Neural progenitor cell (in vitro differentiated cells): ENCODE results near the gene SHROOM1.
"Not testable (repeated sequence)": the region's sequence is repeated elsewhere in the genome, so short reads cannot be mapped to it uniquely, and the experiment has no call there.

Experiments
- EZH2phosphoT487 ChIP-seq: fragments of 200-600 bp; sonication (generic); IDR thresholded peaks from 2 replicates; pipeline ENCODE4 v1.6.1; 2017; ENCODE audit warnings: antibody characterized with exemption
- TF ChIP-seq, protein P1 (sequence below): fragments of 200-600 bp; sonication (generic); IDR thresholded peaks from 2 replicates; pipeline ENCODE4 v1.5.1; 2017; ENCODE audit warnings: antibody characterized with exemption, mild to moderate bottlenecking

- TF ChIP-seq, protein P1, sequence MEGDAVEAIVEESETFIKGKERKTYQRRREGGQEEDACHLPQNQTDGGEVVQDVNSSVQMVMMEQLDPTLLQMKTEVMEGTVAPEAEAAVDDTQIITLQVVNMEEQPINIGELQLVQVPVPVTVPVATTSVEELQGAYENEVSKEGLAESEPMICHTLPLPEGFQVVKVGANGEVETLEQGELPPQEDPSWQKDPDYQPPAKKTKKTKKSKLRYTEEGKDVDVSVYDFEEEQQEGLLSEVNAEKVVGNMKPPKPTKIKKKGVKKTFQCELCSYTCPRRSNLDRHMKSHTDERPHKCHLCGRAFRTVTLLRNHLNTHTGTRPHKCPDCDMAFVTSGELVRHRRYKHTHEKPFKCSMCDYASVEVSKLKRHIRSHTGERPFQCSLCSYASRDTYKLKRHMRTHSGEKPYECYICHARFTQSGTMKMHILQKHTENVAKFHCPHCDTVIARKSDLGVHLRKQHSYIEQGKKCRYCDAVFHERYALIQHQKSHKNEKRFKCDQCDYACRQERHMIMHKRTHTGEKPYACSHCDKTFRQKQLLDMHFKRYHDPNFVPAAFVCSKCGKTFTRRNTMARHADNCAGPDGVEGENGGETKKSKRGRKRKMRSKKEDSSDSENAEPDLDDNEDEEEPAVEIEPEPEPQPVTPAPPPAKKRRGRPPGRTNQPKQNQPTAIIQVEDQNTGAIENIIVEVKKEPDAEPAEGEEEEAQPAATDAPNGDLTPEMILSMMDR = not testable (repeated sequence)
- TF ChIP-seq EZH2phosphoT487 = not testable (repeated sequence)
Measured at GRCh38 chr5:132806804-132807162, 23.7 kb downstream of the SHROOM1 start.
